GM23338 (cell line): ENCODE data around the gene C12orf60. TPM values are rescaled to one million over a fixed set of nuclear protein-coding genes. Genes with fewer than 3 reads are reported as not detected.

ENCODE experiments used
- ATAC-seq: fragments of 200-7000 bp; cut with Tn5 transposase; 3 replicates; pipeline ENCODE4 v1.9.1; 2020
- DNase-seq: peaks from one replicate; pipeline ENCODE4 v3.0.0-alpha.2; 2015; ENCODE audit warnings: low spot score
- H2AFZ ChIP-seq: fragments of 200-600 bp; sonication (generic); 2 replicates; pipeline ENCODE4 v1.8.0; 2016; ENCODE audit warnings: antibody characterized with exemption, mild to moderate bottlenecking, moderate library complexity
- H3F3A ChIP-seq: fragments of 200-600 bp; sonication (generic); replicated peaks from 2 replicates; pipeline ENCODE4 v1.8.0; 2017; ENCODE audit warnings: antibody characterized with exemption, mixed run types, low read depth
- H3K27ac ChIP-seq: fragments of 200-600 bp; sonication (generic); 2 replicates; pipeline ENCODE4 v1.6.1; 2016; ENCODE audit warnings: low read depth
- H3K27me3 ChIP-seq: fragments of 200-600 bp; sonication (generic); 2 replicates; pipeline ENCODE4 v1.8.0; 2016; ENCODE audit warnings: mild to moderate bottlenecking, mixed run types, moderate library complexity; ENCODE audit not compliant: insufficient read depth
- H3K36me3 ChIP-seq: fragments of 200-600 bp; sonication (generic); 2 replicates; pipeline ENCODE4 v1.8.0; 2016; ENCODE audit warnings: mild to moderate bottlenecking; ENCODE audit not compliant: insufficient read depth
- H3K4me1 ChIP-seq: fragments of 200-600 bp; sonication (generic); 2 replicates; pipeline ENCODE4 v1.8.0; 2016; ENCODE audit warnings: mild to moderate bottlenecking, moderate library complexity; ENCODE audit not compliant: insufficient read depth
- H3K4me2 ChIP-seq: fragments of 200-600 bp; sonication (generic); 2 replicates; pipeline ENCODE4 v1.7.1; 2017; ENCODE audit warnings: mixed run types
- H3K4me3 ChIP-seq: fragments of 200-600 bp; sonication (generic); 2 replicates; pipeline ENCODE4 v1.6.1; 2016; ENCODE audit warnings: mixed run types
- H3K79me2 ChIP-seq: fragments of 200-600 bp; sonication (generic); replicated peaks from 2 replicates; pipeline ENCODE4 v1.8.0; 2017; ENCODE audit warnings: mild to moderate bottlenecking; ENCODE audit not compliant: insufficient read depth
- H3K9me2 ChIP-seq: fragments of 200-600 bp; sonication (generic); 2 replicates; pipeline ENCODE4 v1.8.0; 2017; ENCODE audit not compliant: insufficient read depth
- H4K20me1 ChIP-seq: fragments of 200-600 bp; sonication (generic); replicated peaks from 2 replicates; pipeline ENCODE4 v1.8.0; 2017; ENCODE audit warnings: mild to moderate bottlenecking; ENCODE audit not compliant: insufficient read depth
- H3K27ac Mint-ChIP-seq: 2 replicates; pipeline ENCODE4 v1.8.0; 2020; ENCODE audit warnings: inconsistent platforms, mild to moderate bottlenecking, moderate library complexity, mixed read lengths
- H3K27me3 Mint-ChIP-seq: 3 replicates; pipeline ENCODE4 v1.8.0; 2022; ENCODE audit warnings: low read depth, mild to moderate bottlenecking, moderate library complexity, mixed read lengths, inconsistent platforms; ENCODE audit not compliant: insufficient read depth, poor library complexity
- H3K36me3 Mint-ChIP-seq: 3 replicates; pipeline ENCODE4 v1.8.0; 2021; ENCODE audit warnings: low read depth, mild to moderate bottlenecking, inconsistent platforms, moderate library complexity, mixed read lengths
- H3K4me1 Mint-ChIP-seq: 3 replicates; pipeline ENCODE4 v1.8.0; 2020; ENCODE audit warnings: mild to moderate bottlenecking, inconsistent platforms, mixed read lengths
- H3K4me3 Mint-ChIP-seq: 3 replicates; pipeline ENCODE4 v1.8.0; 2021; ENCODE audit warnings: moderate library complexity, mild to moderate bottlenecking, inconsistent platforms, mixed read lengths
- H3K9me3 Mint-ChIP-seq: 3 replicates; pipeline ENCODE4 v1.8.0; 2020; ENCODE audit warnings: moderate library complexity, mild to moderate bottlenecking, inconsistent platforms, mixed read lengths
- ETS1 ChIP-seq: IDR thresholded peaks from 2 replicates; pipeline ENCODE4 v1.6.1; 2016; ENCODE audit warnings: antibody characterized with exemption
- JUNB ChIP-seq: IDR thresholded peaks from one replicate; pipeline ENCODE4 v1.6.1; 2016; ENCODE audit warnings: antibody characterized with exemption; ENCODE audit not compliant: unreplicated experiment
- polyA plus RNA-seq: library from polyadenylated mRNA; unstranded; fragments of >200 nt; fragmentation: Nextera tagmentation; extraction: Ambion mirVana; gene quantifications from 2 replicates; pipeline ENCODE4 v1.2.1, GENCODE V29; 2016
- total RNA-seq: library from RNA; depleted of rRNA; stranded (reverse); fragments of >200 nt; shearing (Covaris generic); gene quantifications from 2 replicates; pipeline ENCODE4 v1.2.3, GENCODE V29; 2014
- TF ChIP-seq, protein P1 (sequence below), 2 experiments: fragments of 200-600 bp in 1 of 2; sonication (generic) in 1 of 2; conservative IDR thresholded peaks; 2 replicates each; pipeline versions ENCODE4 v1.5.1 to v1.6.1; 2016 to 2017; ENCODE audit warnings: antibody characterized with exemption in 2 of 2, low read depth in 2 of 2, mild to moderate bottlenecking in 2 of 2, moderate library complexity in 1 of 2

C12orf60 gene
- total and polyA plus RNA-seq, 2 experiments from 2014 or later: 1.7 to 2.3 TPM

- DNase-seq (peak; percentile 59), ATAC-seq (no peak)
- peaks cover 5% of the 10 kb centered on the region; the same call in 1 of the 2 replicates for H4K20me1 ChIP-seq
- H3K4me1 Mint-ChIP-seq: peaks cover 40% of the 10 kb centered on the region
- H3K79me2 ChIP-seq: peaks cover 32% of the 10 kb centered on the region
- peaks cover 20% of the 10 kb centered on the region for H3K36me3 Mint-ChIP-seq
- H3K27ac ChIP-seq: 0 out of 2 replicates have a peak overlapping the region, but pooled peaks have one; percentile 79
- H3K4me1 ChIP-seq: peaks cover 28% of the 10 kb centered on the region
- peaks cover 42% of the 10 kb centered on the region for H3K27me3 Mint-ChIP-seq
- TF ChIP-seq, protein P1, sequence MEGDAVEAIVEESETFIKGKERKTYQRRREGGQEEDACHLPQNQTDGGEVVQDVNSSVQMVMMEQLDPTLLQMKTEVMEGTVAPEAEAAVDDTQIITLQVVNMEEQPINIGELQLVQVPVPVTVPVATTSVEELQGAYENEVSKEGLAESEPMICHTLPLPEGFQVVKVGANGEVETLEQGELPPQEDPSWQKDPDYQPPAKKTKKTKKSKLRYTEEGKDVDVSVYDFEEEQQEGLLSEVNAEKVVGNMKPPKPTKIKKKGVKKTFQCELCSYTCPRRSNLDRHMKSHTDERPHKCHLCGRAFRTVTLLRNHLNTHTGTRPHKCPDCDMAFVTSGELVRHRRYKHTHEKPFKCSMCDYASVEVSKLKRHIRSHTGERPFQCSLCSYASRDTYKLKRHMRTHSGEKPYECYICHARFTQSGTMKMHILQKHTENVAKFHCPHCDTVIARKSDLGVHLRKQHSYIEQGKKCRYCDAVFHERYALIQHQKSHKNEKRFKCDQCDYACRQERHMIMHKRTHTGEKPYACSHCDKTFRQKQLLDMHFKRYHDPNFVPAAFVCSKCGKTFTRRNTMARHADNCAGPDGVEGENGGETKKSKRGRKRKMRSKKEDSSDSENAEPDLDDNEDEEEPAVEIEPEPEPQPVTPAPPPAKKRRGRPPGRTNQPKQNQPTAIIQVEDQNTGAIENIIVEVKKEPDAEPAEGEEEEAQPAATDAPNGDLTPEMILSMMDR (conservative IDR thresholded peaks at IDR 0.05; ENCODE audit: low read depth in 2 of 2): no peak
- TF ChIP-seq ETS1: no peak
- no peaks in the 10 kb centered on the region for H3K9me2 ChIP-seq
- H3K4me3 ChIP-seq: peak overlapping the region; percentile 73
- H3K36me3 ChIP-seq: no peaks in the 10 kb centered on the region
- no peaks in the 10 kb centered on the region for H3K27me3 ChIP-seq
- H3K27ac Mint-ChIP-seq: peak overlapping the region; percentile 46; the same call in 1 of the 2 replicates
- H2AFZ ChIP-seq: no peak overlapping the region
- peak overlapping the region; percentile 83 for H3K4me2 ChIP-seq
- H3K9me3 Mint-ChIP-seq: peaks cover 11% of the 10 kb centered on the region; the same call in 2 of the 3 replicates
- H3F3A ChIP-seq: 0 out of 2 replicates have a peak, but pooled peaks cover 5% of the 10 kb centered on the region
- peak overlapping the region; percentile 98 for H3K4me3 Mint-ChIP-seq
Measured at GRCh38 chr12:14772946-14773345, 30.5 kb upstream of the C12orf60 start.

- Histone ChIP-seq H3K4me2 (peak overlapping the region; percentile 83), H3K36me3 (no peaks in the 10 kb centered on the region), H3F3A (0 out of 2 replicates have a peak, but pooled peaks cover 5% of the 10 kb centered on the region), H3K4me3 (peak overlapping the region; percentile 73), H3K27ac (peak overlapping the region; percentile 79), H3K27me3 (no peaks in the 10 kb centered on the region), H3K9me2 (no peaks in the 10 kb centered on the region), H3K4me1 (peaks cover 28% of the 10 kb centered on the region), H3K79me2 (peaks cover 24% of the 10 kb centered on the region), H2AFZ (peak overlapping the region; percentile 83; the same call in 1 of the 2 replicates), H4K20me1 (peaks cover 5% of the 10 kb centered on the region; the same call in 1 of the 2 replicates)
- TF ChIP-seq JUNB: no peak
- TF ChIP-seq, protein P1 (conservative IDR thresholded peaks at IDR 0.05; ENCODE audit: low read depth in 2 of 2): no peak
- H3K4me1 Mint-ChIP-seq: peaks cover 40% of the 10 kb centered on the region
- DNase-seq (peak; percentile 49), ATAC-seq (peak; percentile 9)
- peaks cover 16% of the 10 kb centered on the region for H3K36me3 Mint-ChIP-seq
- peak overlapping the region; percentile 98 for H3K4me3 Mint-ChIP-seq
- peaks cover 42% of the 10 kb centered on the region for H3K27me3 Mint-ChIP-seq
- H3K27ac Mint-ChIP-seq: peak overlapping the region; percentile 96
- H3K9me3 Mint-ChIP-seq: peaks cover 11% of the 10 kb centered on the region; the same call in 2 of the 3 replicates
Measured at GRCh38 chr12:14773685-14774073, 29.8 kb upstream of the C12orf60 start.
